NCI-H2107 treated with DMSO at 0.1 percent for 48 hours (cell line): Measurements from ENCODE around the gene RTL10.
"Not testable (repeated sequence)": the region's sequence is repeated elsewhere in the genome, so short reads cannot be mapped to it uniquely, and the experiment has no call there.

ENCODE experiments used
- DNase-seq: peaks from one replicate; lab custom pipeline; 2025; ENCODE audit not compliant: unreplicated experiment; lab: John Stamatoyannopoulos, UW

RTL10 gene

GRCh38 chr22:19846620-19847344, 7.9 kb downstream of the RTL10 start:
- no peak for DNase-seq

GRCh38 chr22:19845054-19845722, 9.5 kb downstream of the RTL10 start:
- no peak for DNase-seq

GRCh38 chr22:19844377-19845053, 10.2 kb downstream of the RTL10 start:
- no peak for DNase-seq

- DNase-seq = no peak
These were observed 10.8 kb downstream of the RTL10 start for GRCh38 chr22:19843857-19844376.

GRCh38 chr22:19843107-19843856, 11.4 kb downstream of the RTL10 start:
- DNase-seq = no peak

GRCh38 chr22:19842393-19843106, 12.1 kb downstream of the RTL10 start:
- DNase-seq = no peak

- DNase-seq = no peak
These were observed 12.9 kb downstream of the RTL10 start for GRCh38 chr22:19841641-19842392.

GRCh38 chr22:19840955-19841640, 13.6 kb downstream of the RTL10 start:
- no peak for DNase-seq

GRCh38 chr22:19840059-19840458, 14.6 kb downstream of the RTL10 start:
- no peak for DNase-seq

GRCh38 chr22:19837915-19838314, 16.8 kb downstream of the RTL10 start:
- no peak for DNase-seq

- no peak for DNase-seq
These were observed 18.2 kb downstream of the RTL10 start for GRCh38 chr22:19836512-19836911.

GRCh38 chr22:19834599-19834998, 20.1 kb downstream of the RTL10 start:
- DNase-seq = no peak

GRCh38 chr22:19833327-19833726, 21.3 kb downstream of the RTL10 start:
- not testable (repeated sequence) for DNase-seq

- no peak for DNase-seq
These were observed 22.1 kb downstream of the RTL10 start for GRCh38 chr22:19832476-19833108.

GRCh38 chr22:19831979-19832378, 22.7 kb downstream of the RTL10 start:
- DNase-seq = not testable (repeated sequence)

- no peak for DNase-seq
These were observed 23.7 kb downstream of the RTL10 start for GRCh38 chr22:19831016-19831415.

- DNase-seq = no peak
These were observed 26.7 kb downstream of the RTL10 start for GRCh38 chr22:19828035-19828401.

GRCh38 chr22:19827341-19828034, 27.2 kb downstream of the RTL10 start:
- no peak for DNase-seq
